Neural progenitor cell (in vitro differentiated cells): ENCODE measurements around the gene VANGL2. TPM values are rescaled to one million over a fixed set of nuclear protein-coding genes. Genes with fewer than 3 reads are reported as not detected.

ENCODE experiments used
- DNase-seq: peaks from one replicate; pipeline ENCODE4 v3.0.0-alpha.2; 2016; ENCODE audit warnings: low spot score
- H2AFZ ChIP-seq: fragments of 200-600 bp; sonication (generic); replicated peaks from 2 replicates; pipeline ENCODE4 v1.6.1; 2016; ENCODE audit warnings: antibody characterized with exemption
- H3F3A ChIP-seq: fragments of 200-600 bp; sonication (generic); 2 replicates; pipeline ENCODE4 v1.6.1; 2016; ENCODE audit warnings: antibody characterized with exemption, low read depth
- H3K27ac ChIP-seq: fragments of 200-600 bp; sonication (generic); 2 replicates; pipeline ENCODE4 v1.5.1; 2016; ENCODE audit warnings: mild to moderate bottlenecking
- H3K27me3 ChIP-seq: fragments of 200-600 bp; sonication (generic); 2 replicates; pipeline ENCODE4 v1.6.1; 2016; ENCODE audit warnings: mild to moderate bottlenecking, moderate library complexity
- H3K36me3 ChIP-seq: fragments of 200-600 bp; sonication (generic); 2 replicates; pipeline ENCODE4 v1.5.1; 2016
- H3K4me1 ChIP-seq: fragments of 200-600 bp; sonication (generic); 2 replicates; pipeline ENCODE4 v1.6.1; 2016; ENCODE audit warnings: mixed run types
- H3K4me2 ChIP-seq: fragments of 200-600 bp; sonication (generic); 2 replicates; pipeline ENCODE4 v1.6.1; 2016
- H3K4me3 ChIP-seq: fragments of 200-600 bp; sonication (generic); 2 replicates; pipeline ENCODE4 v1.5.1; 2016
- H3K79me2 ChIP-seq: fragments of 200-600 bp; sonication (generic); 2 replicates; pipeline ENCODE4 v1.6.1; 2016; ENCODE audit warnings: low read depth
- H3K9ac ChIP-seq: fragments of 200-600 bp; sonication (generic); 2 replicates; pipeline ENCODE4 v1.6.1; 2016
- H3K9me3 ChIP-seq: fragments of 200-600 bp; sonication (generic); 2 replicates; pipeline ENCODE4 v1.5.1; 2016; ENCODE audit warnings: low read depth
- H4K20me1 ChIP-seq: fragments of 200-600 bp; sonication (generic); 2 replicates; pipeline ENCODE4 v1.6.1; 2016; ENCODE audit warnings: low read depth
- H3K27ac Mint-ChIP-seq: 3 replicates; pipeline ENCODE4 v1.8.0; 2021; ENCODE audit warnings: mixed read lengths
- H3K27me3 Mint-ChIP-seq: 2 replicates; pipeline ENCODE4 v1.8.0; 2022; ENCODE audit warnings: low read depth, mild to moderate bottlenecking, inconsistent platforms, moderate library complexity, mixed read lengths; ENCODE audit not compliant: insufficient read depth
- H3K36me3 Mint-ChIP-seq: 3 replicates; pipeline ENCODE4 v1.8.0; 2021; ENCODE audit warnings: mixed read lengths
- H3K4me1 Mint-ChIP-seq: 3 replicates; pipeline ENCODE4 v1.8.0; 2021; ENCODE audit warnings: mixed read lengths
- H3K4me3 Mint-ChIP-seq: 3 replicates; pipeline ENCODE4 v1.8.0; 2021; ENCODE audit warnings: mild to moderate bottlenecking, moderate library complexity, mixed read lengths
- H3K9me3 Mint-ChIP-seq: 3 replicates; pipeline ENCODE4 v1.8.0; 2020; ENCODE audit warnings: mixed read lengths
- CTCF ChIP-seq: fragments of 200-600 bp; sonication (generic); IDR thresholded peaks from 2 replicates; pipeline ENCODE4 v1.5.1; 2017; ENCODE audit warnings: antibody characterized with exemption, mild to moderate bottlenecking
- EZH2 ChIP-seq: fragments of 200-600 bp; sonication (generic); IDR thresholded peaks from 2 replicates; pipeline ENCODE4 v1.6.1; 2017; ENCODE audit warnings: antibody characterized with exemption, mild to moderate bottlenecking, moderate library complexity
- EZH2phosphoT487 ChIP-seq: fragments of 200-600 bp; sonication (generic); IDR thresholded peaks from 2 replicates; pipeline ENCODE4 v1.6.1; 2017; ENCODE audit warnings: antibody characterized with exemption
- total RNA-seq: library from RNA; depleted of rRNA; stranded (reverse); fragments of >200 nt; gene quantifications from 2 replicates; pipeline ENCODE4 v1.2.3, GENCODE V29; 2015; ENCODE audit warnings: low replicate concordance

Gene VANGL2
- total RNA-seq, 1 donor from 2014 or later: 23.0 TPM

DNA sequence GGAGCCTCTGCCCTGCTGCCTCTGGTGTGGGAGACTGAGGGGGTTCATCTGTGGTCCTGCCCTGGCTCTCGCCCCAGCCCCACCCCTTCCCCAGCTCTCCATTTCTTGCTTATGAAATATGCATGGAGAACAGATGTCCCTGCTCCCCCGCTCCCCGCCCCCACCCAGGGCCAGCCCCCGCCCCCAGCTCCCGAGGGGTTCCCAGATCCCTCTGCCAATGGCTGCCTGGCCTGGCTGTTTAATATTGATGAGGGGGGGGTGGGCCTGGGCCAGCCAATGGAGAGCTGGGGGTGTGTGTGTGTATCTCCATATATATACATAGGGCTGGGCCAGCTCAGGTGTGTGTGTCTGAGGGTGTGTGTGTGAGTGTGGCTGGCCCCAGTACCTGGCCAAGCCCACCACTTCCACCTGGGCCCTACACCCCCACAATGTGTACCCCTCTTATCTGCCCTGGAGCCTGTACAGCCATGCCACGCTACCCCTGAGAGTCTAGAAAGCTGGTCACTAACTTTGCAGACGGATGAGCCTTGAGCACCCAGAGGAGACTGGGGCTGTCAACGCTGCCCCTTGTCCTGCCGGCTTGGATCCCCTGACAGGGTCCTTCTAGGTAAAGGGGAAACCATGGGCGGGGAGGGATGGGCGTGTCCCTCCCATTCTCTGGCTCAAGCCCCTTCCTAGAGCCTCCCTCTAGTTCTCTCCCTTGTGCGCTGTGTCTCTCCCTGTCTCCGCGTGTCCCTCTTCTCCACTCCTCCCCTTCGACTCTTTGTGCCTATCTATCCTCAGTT is 33.4 kb upstream of the VANGL2 start, which contains the start of gene NHLH1:
NHLH1 (plus strand) TSS at position 341 of the 785 bp plus-strand sequence. CDS start 3,661 bp downstream, outside the sequence.
- no peaks in the 10 kb centered on the region for H3K36me3 ChIP-seq
- peak within 1 kb of the TSS; percentile 76 for H3K4me3 Mint-ChIP-seq
- no peak within 1 kb of the TSS for H3K4me3 ChIP-seq
- H3K27ac Mint-ChIP-seq: peak within 1 kb of the TSS; percentile 51
- no peaks in the 10 kb centered on the region for H3K9me3 Mint-ChIP-seq
- peaks cover 15% of the 10 kb centered on the region for H3F3A ChIP-seq
- no peak within 1 kb of the TSS for H3K4me2 ChIP-seq
- no peak for DNase-seq
- no peak within 1 kb of the TSS for H3K27ac ChIP-seq
- H4K20me1 ChIP-seq: no peaks in the 10 kb centered on the region
- no peak within 1 kb of the TSS for H2AFZ ChIP-seq
- peaks cover 22% of the 10 kb centered on the region for H3K4me1 ChIP-seq
- TF ChIP-seq EZH2: no peak
- peaks cover 8% of the 10 kb centered on the region for H3K27me3 Mint-ChIP-seq
- no peak within 1 kb of the TSS for H3K9ac ChIP-seq
- H3K36me3 Mint-ChIP-seq: no peaks in the 10 kb centered on the region
- no peaks in the 10 kb centered on the region for H3K79me2 ChIP-seq
- H3K4me1 Mint-ChIP-seq: peaks cover 45% of the 10 kb centered on the region
- H3K27me3 ChIP-seq: no peaks in the 10 kb centered on the region
- H3K9me3 ChIP-seq: no peaks in the 10 kb centered on the region

- H4K20me1 ChIP-seq: no peaks in the 10 kb centered on the region
- peaks cover 16% of the 10 kb centered on the region for H3K4me1 ChIP-seq
- DNase-seq: no peak
- no peak overlapping the region for H3K27ac Mint-ChIP-seq
- peaks cover 9% of the 10 kb centered on the region for H3F3A ChIP-seq
- TF ChIP-seq CTCF: no peak
- TF ChIP-seq EZH2phosphoT487: no peak
- no peak for TF ChIP-seq EZH2
- H3K27ac ChIP-seq: no peak overlapping the region
- no peak overlapping the region for H3K4me3 ChIP-seq
- no peaks in the 10 kb centered on the region for H3K9me3 ChIP-seq
- H3K27me3 ChIP-seq: no peaks in the 10 kb centered on the region
- H3K4me3 Mint-ChIP-seq: peak overlapping the region; percentile 72
- H3K36me3 ChIP-seq: no peaks in the 10 kb centered on the region
- H2AFZ ChIP-seq: no peak overlapping the region
- H3K27me3 Mint-ChIP-seq: peaks cover 7% of the 10 kb centered on the region
- no peaks in the 10 kb centered on the region for H3K36me3 Mint-ChIP-seq
- H3K4me1 Mint-ChIP-seq: peaks cover 40% of the 10 kb centered on the region
- no peak overlapping the region for H3K9ac ChIP-seq
- no peak overlapping the region for H3K4me2 ChIP-seq
- H3K79me2 ChIP-seq: no peaks in the 10 kb centered on the region
- H3K9me3 Mint-ChIP-seq: no peaks in the 10 kb centered on the region
Observed at GRCh38 chr1:160367516-160367900, 32.9 kb upstream of the VANGL2 start.

GRCh38 chr1:160367934-160368923 is 32.1 kb upstream of the VANGL2 start:
- peaks cover 34% of the 10 kb centered on the region for H3K4me1 Mint-ChIP-seq
- no peaks in the 10 kb centered on the region for H3K9me3 ChIP-seq
- H3K36me3 ChIP-seq: no peaks in the 10 kb centered on the region
- H3K27ac Mint-ChIP-seq: peak overlapping the region; percentile 54
- H3K36me3 Mint-ChIP-seq: no peaks in the 10 kb centered on the region
- H3K27ac ChIP-seq: no peak overlapping the region
- no peaks in the 10 kb centered on the region for H4K20me1 ChIP-seq
- H3K79me2 ChIP-seq: no peaks in the 10 kb centered on the region
- peak overlapping the region; percentile 72 for H3K4me3 Mint-ChIP-seq
- no peak overlapping the region for H3K4me2 ChIP-seq
- H3K27me3 Mint-ChIP-seq: peaks cover 5% of the 10 kb centered on the region
- no peak overlapping the region for H2AFZ ChIP-seq
- no peak overlapping the region for H3K4me3 ChIP-seq
- no peak for DNase-seq
- no peak overlapping the region for H3K9ac ChIP-seq
- peaks cover 10% of the 10 kb centered on the region for H3K4me1 ChIP-seq
- TF ChIP-seq EZH2 (no peak), EZH2phosphoT487 (no peak), CTCF (no peak)
- peaks cover 3% of the 10 kb centered on the region for H3F3A ChIP-seq
- H3K9me3 Mint-ChIP-seq: no peaks in the 10 kb centered on the region
- no peaks in the 10 kb centered on the region for H3K27me3 ChIP-seq
